HG02938 (cell line): ENCODE measurements around the gene ABCG1.

Source experiments
- ATAC-seq: cut with Tn5 transposase; IDR thresholded peaks from one replicate; pipeline ENCODE4 v1.9.1; 2021; ENCODE audit warnings: mild to moderate bottlenecking, moderate library complexity; ENCODE audit not compliant: unreplicated experiment

The ABCG1 gene

DNA sequence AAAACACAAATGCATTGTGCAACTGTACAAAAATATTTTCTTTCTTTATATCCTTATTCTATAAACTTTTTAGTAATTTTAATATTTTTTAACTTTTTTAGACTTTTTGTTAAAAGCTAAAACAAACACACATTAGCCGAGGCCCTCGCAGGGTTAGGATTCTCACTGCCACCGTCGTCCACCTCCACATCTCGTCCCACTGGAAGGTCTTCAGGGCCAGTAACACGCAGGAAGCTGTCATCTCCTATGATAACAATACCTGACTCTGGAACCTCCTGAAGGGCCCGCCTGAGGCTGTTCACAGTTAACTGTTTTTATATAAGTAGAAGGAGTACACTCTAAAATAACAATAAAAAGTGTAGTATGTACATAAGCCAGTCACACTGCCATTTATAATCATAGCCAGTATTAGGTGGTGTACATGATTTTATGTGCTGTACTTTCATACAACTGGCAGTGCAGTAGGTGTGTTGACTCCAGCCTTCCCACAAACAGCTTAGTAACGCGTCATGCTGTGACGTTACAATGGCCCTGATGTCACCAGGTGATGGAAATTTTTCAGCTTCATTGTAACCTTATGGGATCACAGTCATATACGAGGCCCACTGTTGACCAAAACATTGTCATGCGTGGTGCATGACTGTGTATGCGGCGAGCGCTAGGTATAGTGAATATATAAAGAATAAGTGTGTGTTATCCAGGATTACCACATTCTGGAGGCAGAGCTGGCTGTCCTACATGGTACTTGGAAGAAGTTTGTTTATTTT is 123.0 kb downstream of the ABCG1 start:
- ATAC-seq = no peak

DNA sequence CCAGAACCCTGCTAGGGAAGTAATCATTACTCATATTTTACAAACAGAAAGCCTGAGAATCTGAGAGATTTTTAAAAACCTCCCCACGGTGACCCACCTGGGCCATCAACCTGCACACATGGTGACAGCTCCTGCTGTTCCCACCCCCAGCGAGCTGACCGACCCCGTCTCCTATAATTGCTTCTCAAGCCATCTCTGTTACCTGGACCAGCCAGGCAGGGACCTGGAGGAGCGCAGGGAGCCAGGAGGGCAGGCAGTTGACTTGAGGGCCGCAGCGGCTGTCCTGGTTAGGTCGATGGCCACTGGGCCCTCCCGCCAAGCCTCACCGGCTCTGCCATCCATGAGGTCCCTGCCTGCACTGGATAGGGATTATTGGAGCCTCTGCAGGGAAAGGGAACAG is 124.2 kb downstream of the ABCG1 start:
- no peak for ATAC-seq

DNA sequence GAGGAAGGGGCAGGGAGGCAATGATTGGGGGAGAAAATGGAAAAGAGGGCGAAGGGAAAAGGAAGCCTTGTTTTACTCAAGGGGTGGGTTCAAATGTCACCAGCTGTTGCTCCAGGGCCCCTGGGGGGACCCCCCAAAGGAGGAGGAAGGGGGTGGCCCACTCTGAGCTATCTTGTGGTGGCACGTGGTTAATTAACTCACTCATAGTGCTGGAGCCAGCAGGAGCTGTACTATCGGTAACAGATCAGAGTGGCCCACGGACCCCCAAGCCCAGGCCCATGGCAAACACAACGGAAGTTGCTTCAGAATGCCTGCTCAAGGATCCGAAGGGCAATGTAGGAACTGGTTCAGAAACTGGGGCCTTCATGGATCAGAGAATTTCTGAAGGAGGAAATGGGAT is 124.6 kb downstream of the ABCG1 start:
- ATAC-seq = no peak

DNA sequence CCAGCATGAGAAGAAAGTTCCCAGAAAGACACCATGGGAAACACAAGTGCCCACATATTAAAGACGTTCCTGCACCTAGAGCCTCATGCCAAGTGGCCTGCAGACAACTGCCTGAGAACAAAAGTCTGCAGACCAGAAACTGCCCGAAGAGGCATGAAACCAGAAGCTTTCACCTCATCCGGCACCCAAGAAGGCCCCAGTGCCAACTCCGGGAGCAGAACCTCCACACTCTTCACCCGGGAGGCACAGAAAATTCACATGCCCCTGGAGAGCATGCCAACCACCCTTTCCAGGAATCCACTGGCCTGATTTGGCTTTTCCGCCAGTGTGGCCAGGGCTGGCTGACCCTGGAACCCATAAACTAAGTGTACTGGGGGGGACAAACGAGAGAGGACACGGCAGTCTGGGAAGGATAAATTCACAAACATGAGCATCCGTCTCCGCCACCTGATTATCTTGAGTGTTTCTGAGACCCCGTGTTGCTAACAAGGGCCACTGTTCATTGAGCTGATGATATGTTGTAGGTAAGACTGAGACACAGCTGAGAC is 125.1 kb downstream of the ABCG1 start:
- ATAC-seq = no peak

DNA sequence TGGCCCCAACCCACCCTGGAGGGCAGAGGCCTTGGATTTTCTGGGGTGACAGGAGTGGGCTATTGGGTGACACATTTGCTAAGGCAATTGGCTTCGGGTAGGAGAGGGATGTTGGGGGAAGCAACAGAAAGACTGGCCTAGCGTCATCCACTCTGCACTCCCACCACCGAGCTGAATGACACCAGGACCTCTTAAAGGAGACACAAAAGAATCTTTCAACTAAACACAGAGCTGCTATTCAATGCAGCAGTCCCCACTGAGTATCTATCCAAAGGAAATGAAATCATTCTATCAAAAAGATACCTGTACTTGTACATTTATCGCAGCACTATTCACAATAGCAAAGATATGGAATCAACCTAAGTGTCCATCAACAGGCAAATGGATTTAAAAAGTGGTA is 125.7 kb downstream of the ABCG1 start:
- ATAC-seq = no peak

DNA sequence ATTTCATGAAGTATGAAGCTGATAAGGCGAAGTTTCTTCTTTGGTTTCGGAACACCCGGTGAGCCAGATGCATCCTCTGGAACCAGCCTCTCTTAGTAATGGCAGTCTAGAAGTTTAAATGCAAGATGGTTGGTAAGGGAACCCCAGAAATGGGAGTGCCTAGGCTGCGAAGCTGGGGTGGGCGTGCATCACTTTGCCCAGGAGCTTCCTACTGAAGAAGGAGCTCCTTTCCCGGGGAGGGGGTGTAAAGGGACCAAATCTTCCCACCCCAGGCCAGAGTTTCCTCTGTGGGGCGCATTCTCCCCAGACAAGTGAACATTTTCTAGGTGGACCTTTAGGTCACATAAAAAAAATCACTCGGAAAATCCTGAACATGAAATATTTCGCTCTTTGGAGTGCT is 127.5 kb downstream of the ABCG1 start:
- no peak for ATAC-seq
